DMS 273 (cell line): ENCODE measurements around the gene TECPR1.

ENCODE experiments used
- DNase-seq: peaks from one replicate; lab custom pipeline; 2025; ENCODE audit not compliant: unreplicated experiment; lab: John Stamatoyannopoulos, UW

The TECPR1 gene, protein sequence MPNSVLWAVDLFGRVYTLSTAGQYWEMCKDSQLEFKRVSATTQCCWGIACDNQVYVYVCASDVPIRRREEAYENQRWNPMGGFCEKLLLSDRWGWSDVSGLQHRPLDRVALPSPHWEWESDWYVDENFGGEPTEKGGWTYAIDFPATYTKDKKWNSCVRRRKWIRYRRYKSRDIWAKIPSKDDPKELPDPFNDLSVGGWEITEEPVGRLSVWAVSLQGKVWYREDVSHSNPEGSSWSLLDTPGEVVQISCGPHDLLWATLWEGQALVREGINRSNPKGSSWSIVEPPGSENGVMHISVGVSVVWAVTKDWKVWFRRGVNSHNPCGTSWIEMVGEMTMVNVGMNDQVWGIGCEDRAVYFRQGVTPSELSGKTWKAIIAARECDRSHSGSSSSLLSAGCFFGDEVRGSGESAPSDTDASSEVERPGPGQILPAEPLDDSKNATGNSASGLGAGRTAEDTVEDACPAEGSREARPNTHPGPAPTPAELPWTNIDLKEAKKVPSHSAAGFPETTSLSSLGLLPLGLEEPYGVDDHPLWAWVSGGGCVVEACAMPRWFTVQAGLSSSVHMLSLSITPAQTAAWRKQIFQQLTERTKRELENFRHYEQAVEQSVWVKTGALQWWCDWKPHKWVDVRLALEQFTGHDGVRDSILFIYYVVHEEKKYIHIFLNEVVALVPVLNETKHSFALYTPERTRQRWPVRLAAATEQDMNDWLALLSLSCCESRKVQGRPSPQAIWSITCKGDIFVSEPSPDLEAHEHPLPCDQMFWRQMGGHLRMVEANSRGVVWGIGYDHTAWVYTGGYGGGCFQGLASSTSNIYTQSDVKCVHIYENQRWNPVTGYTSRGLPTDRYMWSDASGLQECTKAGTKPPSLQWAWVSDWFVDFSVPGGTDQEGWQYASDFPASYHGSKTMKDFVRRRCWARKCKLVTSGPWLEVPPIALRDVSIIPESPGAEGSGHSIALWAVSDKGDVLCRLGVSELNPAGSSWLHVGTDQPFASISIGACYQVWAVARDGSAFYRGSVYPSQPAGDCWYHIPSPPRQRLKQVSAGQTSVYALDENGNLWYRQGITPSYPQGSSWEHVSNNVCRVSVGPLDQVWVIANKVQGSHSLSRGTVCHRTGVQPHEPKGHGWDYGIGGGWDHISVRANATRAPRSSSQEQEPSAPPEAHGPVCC

DNA sequence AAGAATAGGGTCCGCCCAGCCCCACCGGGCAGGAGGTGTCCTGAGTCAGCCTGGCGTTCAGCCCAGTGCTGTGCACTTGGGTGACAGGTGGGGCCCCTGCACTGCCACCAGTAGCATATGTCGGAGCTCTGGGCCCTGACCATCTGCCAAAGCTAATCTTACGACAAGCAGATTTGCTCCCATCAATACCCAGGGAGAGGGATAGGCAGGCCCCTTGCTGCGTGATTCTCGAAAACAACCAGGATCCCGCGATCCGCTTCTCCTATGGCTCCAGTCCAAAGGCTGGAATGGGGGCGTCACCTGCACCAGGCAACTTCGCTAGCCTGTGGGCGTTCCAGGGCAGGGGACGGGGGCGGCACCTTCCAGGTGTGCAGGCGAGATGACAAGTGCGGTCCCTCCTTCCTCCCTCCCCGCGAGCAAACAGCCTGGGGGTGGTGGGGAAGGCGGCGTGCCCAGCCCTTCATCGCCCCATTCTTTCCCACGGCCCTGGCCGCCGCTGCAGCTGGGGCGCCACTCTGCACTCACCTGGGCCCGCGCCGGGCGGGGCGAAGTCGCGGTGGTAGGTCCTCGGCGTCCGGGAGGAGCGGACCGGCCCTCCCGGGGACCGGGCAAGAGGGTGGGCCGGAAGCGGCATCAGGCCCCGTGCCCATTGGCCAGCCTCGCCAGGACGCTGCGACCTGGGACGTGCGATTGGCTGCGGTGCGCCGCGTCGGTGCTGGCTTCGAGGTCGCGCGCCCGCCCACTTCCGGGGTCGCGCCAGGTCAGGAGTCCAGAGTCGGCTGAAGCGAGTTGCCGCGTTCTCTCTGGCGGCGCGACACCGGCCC is at the start of gene TECPR1:
Gene TECPR1, minus strand, starts transcription at position 632 of the 824 bp plus-strand sequence. CDS start 6,086 bp downstream, outside the sequence.
- DNase-seq = peak; percentile 99

DNA sequence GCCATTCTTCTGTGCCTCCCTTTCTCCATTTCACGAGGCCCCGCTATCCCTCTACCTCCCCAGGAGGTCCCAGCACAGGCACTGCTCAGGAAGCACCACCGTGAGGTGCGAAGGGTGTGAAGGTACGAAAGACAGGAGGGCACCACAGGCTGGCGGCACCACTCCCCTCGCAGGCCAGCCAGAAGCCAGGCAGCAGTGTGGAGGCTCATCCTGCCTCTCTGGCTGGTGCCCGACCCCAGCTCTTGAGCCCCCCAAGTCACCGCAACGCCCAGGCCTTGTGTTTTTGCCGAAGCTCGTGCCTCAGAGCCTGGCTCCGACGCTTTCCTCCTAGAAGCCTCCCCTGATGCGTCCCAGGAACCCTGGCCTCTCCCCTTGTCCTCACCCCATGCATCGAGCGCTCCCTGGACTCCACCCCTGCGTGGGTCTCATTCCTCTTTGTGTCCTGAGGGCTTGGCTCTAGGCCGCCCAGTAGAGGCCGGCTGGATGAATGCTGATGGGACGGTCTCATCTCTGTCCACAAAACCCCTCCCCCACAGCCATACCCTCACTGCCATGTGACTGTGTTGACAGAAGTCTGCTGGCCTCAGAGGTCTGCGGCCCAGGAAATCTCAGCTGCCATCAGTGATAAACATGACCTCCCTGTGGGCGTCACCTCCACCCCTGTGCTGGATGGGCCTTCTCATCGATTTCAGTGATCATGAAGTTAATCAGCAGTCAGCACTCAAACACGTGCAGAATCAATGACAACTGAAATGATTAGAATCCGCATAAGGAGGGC is 48.8 kb upstream of the TECPR1 start:
- no peak for DNase-seq

DNA sequence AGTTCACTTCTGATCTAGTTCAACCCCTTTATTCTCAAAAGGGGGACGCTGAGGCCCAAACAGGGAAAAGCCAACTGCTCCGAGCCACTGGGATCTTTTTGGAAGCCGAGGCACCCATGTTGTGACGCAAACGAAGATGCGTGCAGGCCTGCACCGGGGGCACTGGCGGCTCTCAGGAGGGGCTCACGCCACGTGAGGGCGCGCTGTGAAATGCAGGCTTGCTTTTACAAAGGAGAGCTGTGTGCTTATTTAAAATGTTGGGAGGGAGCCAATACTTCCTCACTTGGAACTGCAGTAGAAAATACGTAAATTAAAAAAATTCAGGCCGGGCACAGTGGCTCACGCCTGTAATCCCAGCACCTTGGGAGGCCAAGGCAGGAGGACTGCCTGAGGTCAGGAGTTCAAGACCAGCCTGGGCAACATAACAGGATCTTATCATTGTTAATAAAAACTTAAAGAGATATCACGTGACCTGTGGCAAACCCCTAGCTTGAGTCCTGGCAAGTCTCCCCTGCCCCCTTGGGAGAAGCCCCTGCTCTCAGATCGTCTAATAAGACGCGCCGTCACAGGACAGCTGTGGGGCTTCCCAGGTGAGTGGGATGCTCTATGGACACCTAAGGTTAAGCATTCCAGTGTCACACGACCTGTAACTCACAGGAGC is 45.7 kb upstream of the TECPR1 start:
- no peak for DNase-seq

DNA sequence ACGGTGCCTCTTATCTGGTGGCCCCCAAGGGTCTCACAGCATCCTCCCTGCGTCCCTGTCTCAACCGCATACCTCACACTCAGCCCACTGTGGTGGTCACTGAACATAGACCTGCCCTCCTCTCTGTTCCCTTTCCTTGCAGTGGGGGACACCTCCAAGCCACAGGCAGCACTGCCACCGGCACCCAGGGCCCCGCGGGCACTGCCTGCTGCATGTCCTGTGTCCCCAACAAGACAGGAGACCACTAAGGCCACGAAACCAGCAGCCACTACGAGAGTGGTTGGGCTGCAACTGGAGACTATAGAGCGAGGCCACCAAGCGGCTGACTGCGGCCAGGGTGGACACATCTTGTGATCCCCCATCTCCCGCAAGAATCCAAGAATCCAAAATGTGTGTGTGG is 44.8 kb upstream of the TECPR1 start:
- DNase-seq = no peak

DNA sequence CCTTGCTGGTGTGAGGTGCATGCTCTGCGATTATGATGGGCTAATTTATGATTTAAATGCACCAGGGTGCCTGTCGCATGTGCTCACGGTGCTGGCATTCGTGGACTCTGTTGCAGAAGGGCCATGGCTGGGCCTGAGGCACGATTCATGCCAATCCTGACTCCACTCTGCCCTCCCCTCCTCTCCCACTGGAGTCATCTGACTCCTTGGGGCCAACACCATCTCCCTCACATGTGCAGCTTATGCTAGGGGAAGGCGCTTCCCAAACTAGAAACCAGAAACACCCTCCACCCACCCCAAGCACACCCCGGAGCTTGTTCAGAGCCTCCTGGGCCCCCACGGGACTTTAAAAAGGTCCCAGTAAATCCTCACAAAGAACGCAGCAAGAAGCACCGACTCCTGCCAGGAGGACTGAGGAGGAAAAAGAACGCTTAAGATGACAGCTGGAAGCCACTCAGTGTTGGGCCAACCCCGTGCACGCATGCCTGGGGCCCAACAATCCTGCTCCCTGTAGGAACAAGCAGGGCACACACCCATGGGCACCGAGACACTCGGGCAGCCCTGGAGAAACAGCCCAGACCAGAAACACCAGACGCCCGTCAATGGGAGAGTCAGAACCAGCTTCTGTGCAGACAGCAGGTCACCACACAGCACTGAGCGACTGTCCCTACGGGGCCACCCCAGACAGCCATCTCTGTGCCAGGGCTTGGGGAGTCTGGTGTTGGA is 43.6 kb upstream of the TECPR1 start:
- DNase-seq = peak; percentile 36

DNA sequence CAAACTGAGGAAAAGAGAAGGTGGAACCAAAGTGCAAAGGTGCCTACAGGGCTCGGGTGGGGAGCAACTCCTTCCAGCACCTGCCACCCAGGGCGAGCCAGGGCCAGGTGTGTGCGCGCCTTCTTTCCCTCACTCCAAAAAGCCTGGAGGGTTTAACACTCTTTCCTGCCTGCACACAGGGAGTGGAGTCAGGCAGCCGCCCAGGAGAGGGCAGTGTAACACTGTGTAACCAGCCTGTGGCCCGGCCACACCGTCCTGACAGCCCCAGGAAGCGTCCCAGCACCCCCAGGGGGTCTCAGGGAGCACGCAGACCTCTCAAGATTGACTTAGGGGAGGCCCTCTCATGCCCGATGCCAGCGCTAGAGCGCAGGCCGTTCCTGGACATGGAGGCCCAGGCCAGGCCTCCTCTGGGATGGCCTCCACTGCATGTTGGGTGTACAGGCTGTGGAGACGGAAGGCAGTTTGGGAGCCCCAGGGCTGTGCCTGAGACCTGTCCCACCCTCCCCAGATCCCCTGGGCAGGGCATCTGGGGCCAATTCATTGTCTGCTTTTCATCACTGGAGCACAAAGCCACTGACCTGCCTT is 42.9 kb upstream of the TECPR1 start:
- peak; percentile 93 for DNase-seq

DNA sequence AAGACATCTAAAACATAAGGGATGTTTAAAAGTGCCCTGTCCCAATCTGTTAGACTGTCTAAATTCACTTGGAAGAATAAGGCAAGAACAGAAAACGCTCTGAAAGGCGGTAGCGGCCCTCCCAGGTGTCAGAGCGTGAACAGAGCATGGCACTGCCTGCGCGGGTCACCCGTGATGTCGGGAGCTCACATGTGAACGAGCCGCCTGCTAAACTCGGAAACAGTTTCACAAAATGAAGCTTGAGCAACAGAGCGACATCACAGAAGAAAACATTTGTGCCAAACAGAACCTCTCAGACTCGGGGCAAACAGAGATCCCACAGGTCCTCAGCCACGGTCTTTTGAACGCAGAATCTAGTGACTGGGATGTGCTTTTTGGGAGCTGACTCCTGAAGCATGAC is 42.3 kb upstream of the TECPR1 start:
- no peak for DNase-seq

DNA sequence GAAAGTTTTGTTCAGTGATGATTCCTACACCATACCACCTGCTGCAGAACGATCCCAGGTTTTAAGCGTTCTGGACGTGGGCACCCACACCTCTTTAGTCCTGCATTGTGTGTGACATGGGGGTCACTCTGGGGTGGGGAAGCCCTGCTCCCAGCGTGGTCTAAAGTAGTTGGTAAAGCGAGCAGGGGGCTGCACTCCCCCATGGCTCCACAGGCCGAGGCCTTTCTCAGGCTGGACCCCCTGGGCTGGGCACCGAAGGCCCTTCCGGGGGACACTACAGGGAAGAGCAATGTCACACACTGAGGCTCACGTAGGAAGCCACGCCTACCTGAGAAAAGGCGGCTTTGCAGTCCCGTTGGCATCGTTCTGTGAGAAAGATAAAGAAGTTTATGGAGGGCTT is 41.7 kb upstream of the TECPR1 start:
- DNase-seq = no peak

DNA sequence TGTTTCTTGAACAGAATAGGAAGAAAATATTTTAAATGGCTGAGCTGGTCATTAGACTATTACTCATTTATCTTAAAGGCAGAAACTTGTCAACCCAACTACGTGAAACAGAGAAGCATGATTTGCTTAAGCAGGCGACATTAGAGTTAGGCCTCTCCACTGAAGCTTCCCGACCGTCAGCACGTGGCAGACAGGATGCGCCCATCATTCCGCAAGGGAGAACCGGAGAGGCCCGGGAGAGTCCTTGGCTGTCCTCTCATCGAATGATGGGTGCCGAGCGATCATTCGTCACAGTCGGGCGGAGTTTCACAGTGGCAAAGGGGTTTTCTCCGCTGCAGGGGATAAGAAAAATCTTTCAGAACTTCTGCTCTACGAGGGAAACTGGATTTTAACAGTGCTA is 41.2 kb upstream of the TECPR1 start:
- no peak for DNase-seq

DNA sequence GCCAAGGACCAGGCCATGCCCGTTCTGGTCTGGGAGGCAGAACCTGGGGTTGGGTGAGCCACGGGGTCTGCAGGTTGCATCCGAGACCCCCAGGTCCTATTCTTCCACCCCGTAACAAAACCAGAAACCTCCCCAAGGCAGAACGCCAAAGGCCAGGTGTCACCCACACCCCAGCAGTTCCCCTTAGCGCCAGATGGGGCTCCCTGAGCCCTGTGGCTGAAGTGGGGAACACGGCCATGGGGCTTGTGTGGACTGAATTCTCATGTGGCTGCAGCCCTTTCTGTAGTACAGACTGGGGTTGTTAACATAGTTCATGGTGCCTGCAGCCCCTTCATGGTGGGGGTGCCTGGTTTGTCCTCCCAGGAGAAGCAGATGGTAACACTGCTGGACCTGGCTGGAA is 39.7 kb upstream of the TECPR1 start:
- DNase-seq = peak; percentile 54

DNA sequence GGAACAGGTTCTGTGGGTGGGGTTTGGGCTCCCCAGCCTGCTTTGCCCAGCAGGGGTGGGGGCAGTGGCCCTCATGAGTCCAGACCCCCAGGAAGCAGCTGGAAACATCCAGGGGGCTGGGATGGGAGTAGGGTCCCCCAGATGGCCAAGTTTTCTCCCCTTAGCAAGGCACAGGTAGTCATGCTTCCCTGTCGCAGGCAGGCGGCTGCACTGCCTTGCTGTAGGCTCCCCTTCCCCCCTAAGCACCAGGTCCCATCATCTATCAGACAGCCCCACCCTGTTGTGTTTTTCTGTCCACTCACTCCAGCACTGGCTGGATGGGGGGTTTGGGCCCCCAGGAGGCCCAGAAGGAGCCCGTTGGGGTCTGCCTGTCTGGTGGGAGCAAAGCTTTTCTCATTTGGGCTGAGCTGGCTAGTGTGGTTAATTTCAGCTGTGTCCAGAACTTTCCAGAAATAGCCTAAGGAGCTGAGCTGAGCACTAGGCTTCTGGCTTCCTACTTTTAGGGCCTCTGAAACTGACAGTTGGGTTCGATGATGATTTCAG is 37.4 kb upstream of the TECPR1 start:
- no peak for DNase-seq

DNA sequence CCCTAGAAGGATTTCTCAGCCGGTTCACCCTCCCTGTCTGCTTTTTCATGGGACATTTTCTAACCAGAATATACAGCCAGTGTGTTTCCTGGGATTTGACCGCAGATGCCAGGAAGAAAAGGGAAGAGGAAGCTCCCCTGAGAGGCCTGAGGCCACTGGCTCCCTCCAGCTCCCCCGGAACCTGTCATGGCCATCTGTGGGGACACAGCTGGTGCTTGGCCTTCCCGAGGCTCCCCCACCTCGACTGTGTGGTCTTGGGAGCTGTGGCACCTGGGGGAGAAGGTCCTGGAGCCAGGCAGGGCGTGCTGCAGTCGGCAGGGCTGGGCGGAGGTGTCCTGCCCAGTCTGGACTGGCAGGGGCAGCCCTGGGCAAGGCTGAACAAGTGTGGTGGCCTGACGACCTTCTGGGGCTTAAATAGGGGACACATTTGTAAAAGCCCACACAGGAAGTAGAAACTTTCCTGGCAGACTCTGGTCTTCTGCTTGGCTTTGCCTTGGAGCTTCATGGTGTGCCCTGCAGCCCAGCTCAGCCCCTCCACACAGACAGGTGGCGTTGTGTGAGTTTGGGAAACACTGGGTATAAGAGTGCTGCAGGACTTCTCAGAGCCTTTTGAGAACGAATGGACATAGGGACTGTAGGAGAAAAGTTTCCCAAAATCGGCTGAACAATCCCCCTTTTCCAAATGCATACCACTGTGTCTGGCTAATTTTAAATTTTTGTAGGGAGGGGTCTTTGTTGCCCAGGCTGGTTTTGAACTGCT is 36.2 kb upstream of the TECPR1 start:
- DNase-seq = no peak

DNA sequence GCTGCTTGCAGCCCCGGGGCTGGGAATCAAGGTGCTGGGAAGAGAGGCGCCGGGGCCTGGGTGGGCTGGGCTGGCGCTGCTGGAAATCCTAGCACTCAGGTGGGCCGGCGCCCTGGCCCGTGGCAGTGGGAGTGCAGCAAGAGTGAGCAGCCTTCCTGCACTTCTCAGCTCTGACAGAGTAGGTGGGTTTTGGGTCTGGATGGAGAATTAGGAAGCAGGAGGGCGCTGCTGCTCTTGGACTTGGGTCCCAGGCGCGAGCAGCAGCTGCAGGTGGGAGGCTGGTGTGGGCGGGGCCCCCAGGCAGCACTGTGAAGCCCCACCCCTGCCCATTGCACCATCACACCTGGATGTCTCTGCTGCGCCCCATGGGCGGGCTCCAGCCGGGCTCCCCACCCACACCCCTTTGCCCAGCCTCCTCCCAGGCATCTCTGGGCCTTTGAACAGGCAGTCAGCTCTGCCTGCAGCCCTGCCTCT is 35.5 kb upstream of the TECPR1 start:
- no peak for DNase-seq

DNA sequence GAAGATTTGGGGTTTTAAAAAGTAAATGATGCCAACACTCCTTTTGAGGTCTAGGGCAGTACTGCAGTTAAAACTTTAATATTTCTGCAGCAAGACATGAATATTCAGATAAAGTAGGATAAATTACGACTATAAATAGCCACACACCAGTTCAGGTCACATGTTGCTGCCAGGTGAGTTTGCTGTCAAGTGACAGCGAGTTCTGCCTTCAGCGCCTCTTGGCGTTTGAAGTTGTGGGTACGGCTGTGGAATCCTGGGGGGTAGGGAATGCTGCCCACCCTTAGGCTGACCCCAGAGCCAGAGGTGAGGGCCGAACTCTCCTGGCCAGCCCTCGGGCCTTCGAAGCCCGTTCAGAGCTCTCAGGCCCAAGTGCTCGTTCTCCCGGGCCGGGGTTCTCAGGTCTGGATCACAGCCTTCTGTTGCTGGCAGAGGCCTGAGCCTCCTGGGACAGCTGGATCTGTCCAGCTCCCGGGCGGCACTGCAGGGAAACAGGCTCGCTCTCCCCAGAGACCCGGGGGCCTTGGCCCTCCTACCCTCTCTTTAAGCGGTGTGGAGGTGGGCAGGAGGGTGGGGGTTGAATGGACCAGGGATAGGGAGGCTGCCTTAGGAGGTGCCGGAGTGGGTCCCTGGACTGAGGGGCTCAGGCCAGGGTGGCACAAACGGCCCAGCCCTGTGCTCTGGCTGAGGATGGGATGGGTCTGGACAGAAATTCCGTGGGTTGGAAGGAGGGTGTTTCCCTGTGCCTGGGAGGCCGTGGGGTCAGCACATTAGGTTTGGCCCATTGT is 34.9 kb upstream of the TECPR1 start:
- no peak for DNase-seq

DNA sequence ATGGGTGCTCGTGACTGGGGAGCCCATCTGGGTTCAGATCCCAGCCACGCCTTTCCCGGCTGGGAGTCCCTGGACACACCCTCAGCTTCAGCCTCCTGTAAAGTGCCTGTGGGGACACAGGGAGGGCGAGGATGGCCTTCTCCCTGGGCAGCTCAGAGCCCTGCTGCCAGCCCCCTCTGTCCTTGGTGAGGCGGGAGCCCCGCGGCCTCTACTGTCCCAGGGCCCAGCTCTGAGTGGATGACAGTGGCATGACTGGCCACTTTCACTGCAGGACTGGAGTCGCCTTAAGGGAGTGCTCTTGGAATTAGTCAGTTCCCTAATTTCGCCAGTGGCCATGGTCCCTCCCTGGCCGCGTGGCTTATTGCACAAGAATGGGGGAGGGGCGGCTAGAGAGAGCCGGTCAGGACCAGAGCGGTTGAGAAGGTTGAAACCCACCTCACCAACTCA is 34.1 kb upstream of the TECPR1 start:
- no peak for DNase-seq
